HepG2 (cell line): ENCODE results near the gene TRAPPC12. TPM values are rescaled to one million over a fixed set of nuclear protein-coding genes. Genes with fewer than 3 reads are reported as not detected.

Source experiments
- ATAC-seq: fragments of 200-7000 bp; cut with Tn5 transposase; 3 replicates; pipeline ENCODE4 v1.9.1; 2020; ENCODE audit warnings: mild to moderate bottlenecking, moderate library complexity
- BruUV-seq: library from RNA; stranded (reverse); fragments of 400-500 nt; replicated peaks from 2 replicates; lab custom pipeline; 2021; lab: Mats Ljungman, UMichigan
- CTCF ChIA-PET: fragments of 300-600 bp; formaldehyde crosslinking; extraction: SDS; loops from one replicate; lab custom pipeline; 2021; ENCODE audit warnings: low total read pairs, inconsistent platforms, low intra/inter-chr PET ratio; lab: Yijun Ruan, JAX
- POLR2A ChIA-PET: fragments of 350-600 bp; sonication (Branson Sonifier 250); formaldehyde crosslinking; loops from one replicate; lab custom pipeline; 2020; ENCODE audit warnings: antibody characterized with exemption, inconsistent platforms; lab: Yijun Ruan, JAX
- DNase-seq: peaks from one replicate; pipeline ENCODE4 v3.0.0-alpha.2; 2015; ENCODE audit warnings: low spot score
- FAIRE-seq: peaks from 3 replicates; lab custom pipeline; 2011; peaks lifted over from hg19 to GRCh38; lab: Jason Lieb, UNC
- H2AFZ ChIP-seq: one replicate; pipeline ENCODE4 v1.6.1; 2011; ENCODE audit warnings: low read length, inconsistent platforms
- H3K27ac ChIP-seq: fragments of 300-600 bp; 3 replicates; pipeline ENCODE4 v1.8.0; 2011; ENCODE audit warnings: mixed run types, mild to moderate bottlenecking, mixed read lengths, low read length, inconsistent platforms; ENCODE audit not compliant: insufficient read depth; ENCODE audit errors: extremely low read length
- H3K27me3 ChIP-seq, 2 experiments: fragments of 200-600 bp in 1 of 2; 2 replicates in 1 of 2; 3 replicates in 1 of 2; pipeline versions ENCODE4 v1.6.0 to v1.8.0; 2011; ENCODE audit warnings: low read length in 2 of 2, mild to moderate bottlenecking in 2 of 2, moderate library complexity in 2 of 2, inconsistent platforms in 1 of 2; ENCODE audit not compliant: insufficient read depth in 2 of 2, control insufficient read depth in 1 of 2
- H3K36me3 ChIP-seq, 2 experiments: fragments of 200-600 bp in 1 of 2; replicated peaks in 1 of 2; 2 replicates in 1 of 2; 3 replicates in 1 of 2; pipeline versions ENCODE4 v1.5.1 to v1.8.0; 2011; ENCODE audit warnings: low read length in 2 of 2, inconsistent platforms in 1 of 2; ENCODE audit not compliant: insufficient read depth in 2 of 2, control insufficient read depth in 1 of 2
- H3K4me1 ChIP-seq: 2 replicates; pipeline ENCODE4 v1.5.1; 2012; ENCODE audit warnings: low read length, inconsistent platforms; ENCODE audit not compliant: insufficient read depth
- H3K4me2 ChIP-seq: 2 replicates; pipeline ENCODE4 v1.6.0; 2011; ENCODE audit warnings: low read depth, low read length, inconsistent platforms
- H3K4me3 ChIP-seq, 3 experiments: fragments of 200-600 bp in 1 of 3; sonication (generic), shearing (Covaris generic) in 1 of 3; replicated peaks in 1 of 3; 2 replicates each; pipeline ENCODE4 v1.5.1; 2011 to 2016; ENCODE audit warnings: low read length in 3 of 3, inconsistent platforms in 2 of 3, low read depth in 2 of 3, mild to moderate bottlenecking in 2 of 3, control low read depth in 1 of 3, mixed read lengths in 1 of 3; ENCODE audit not compliant: insufficient read depth in 1 of 3
- H3K79me2 ChIP-seq: one replicate; pipeline ENCODE4 v1.6.1; 2011; ENCODE audit warnings: low read length, inconsistent platforms; ENCODE audit not compliant: insufficient read depth
- H3K9ac ChIP-seq: 2 replicates; pipeline ENCODE4 v1.6.0; 2011; ENCODE audit warnings: mild to moderate bottlenecking, low read depth, low read length, inconsistent platforms; ENCODE audit not compliant: insufficient read depth
- H3K9me3 ChIP-seq: 2 replicates; pipeline ENCODE4 v1.5.1; 2012; ENCODE audit warnings: mild to moderate bottlenecking, low read length
- H4K20me1 ChIP-seq: 2 replicates; pipeline ENCODE4 v1.6.0; 2011; ENCODE audit warnings: inconsistent platforms, mild to moderate bottlenecking, low read length, moderate library complexity; ENCODE audit not compliant: insufficient read depth
- ARHGAP35 ChIP-seq: sonication (generic); formaldehyde crosslinking; IDR thresholded peaks from 2 replicates; pipeline ENCODE4 v1.9.0; 2022; ENCODE audit warnings: mild to moderate bottlenecking, inconsistent platforms, moderate library complexity, missing genetic modification reagents, borderline replicate concordance
- DDIT3 ChIP-seq: sonication (generic); formaldehyde crosslinking; IDR thresholded peaks from 2 replicates; pipeline ENCODE4 v1.4.0; 2020; ENCODE audit warnings: mild to moderate bottlenecking, missing genetic modification reagents
- ETV5 ChIP-seq: IDR thresholded peaks from 2 replicates; pipeline ENCODE4 v1.6.1; 2018; ENCODE audit warnings: missing biosample characterization, missing genetic modification reagents, inconsistent platforms, borderline replicate concordance
- GABPA ChIP-seq, 2 experiments: IDR thresholded peaks; 2 replicates each; pipeline ENCODE4 v1.6.1; 2011 to 2016; ENCODE audit warnings: low read depth in 2 of 2, low read length in 1 of 2, missing biosample characterization in 1 of 2, missing genetic modification characterization in 1 of 2
- KLF15 ChIP-seq: sonication (generic); formaldehyde crosslinking; IDR thresholded peaks from 2 replicates; pipeline ENCODE4 v1.8.1; 2023; ENCODE audit warnings: borderline replicate concordance, mild to moderate bottlenecking, inconsistent platforms, missing genetic modification reagents, mixed read lengths
- KMT2B ChIP-seq: IDR thresholded peaks from 2 replicates; pipeline ENCODE4 v1.6.1; 2016; ENCODE audit warnings: missing genetic modification reagents, missing compliant biosample characterization
- MIER2 ChIP-seq: IDR thresholded peaks from 2 replicates; pipeline ENCODE4 v1.6.1; 2016; ENCODE audit warnings: missing biosample characterization, missing genetic modification reagents
- MXD4 ChIP-seq: IDR thresholded peaks from 2 replicates; pipeline ENCODE4 v1.6.1; 2016; ENCODE audit warnings: mild to moderate bottlenecking, missing biosample characterization, missing genetic modification reagents
- NCOA1 ChIP-seq: sonication (generic); formaldehyde crosslinking; IDR thresholded peaks from 2 replicates; pipeline ENCODE4 v1.9.0; 2021; ENCODE audit warnings: missing genetic modification reagents
- NFE2L2 ChIP-seq: fragments of 150-350 bp; IDR thresholded peaks from 2 replicates; pipeline ENCODE4 v1.6.1; 2014; ENCODE audit warnings: low read length
- SMARCC2 ChIP-seq: fragments of 450-650 bp; IDR thresholded peaks from 2 replicates; pipeline ENCODE4 v1.6.1; 2017; ENCODE audit warnings: antibody characterized with exemption, mild to moderate bottlenecking
- SPEN ChIP-seq: sonication (generic); formaldehyde crosslinking; IDR thresholded peaks from 2 replicates; pipeline ENCODE4 v1.5.1; 2020; ENCODE audit warnings: low read depth, mild to moderate bottlenecking, missing genetic modification reagents
- SRSF9 ChIP-seq: fragments of 200-400 bp; formaldehyde crosslinking; IDR thresholded peaks from 2 replicates; pipeline ENCODE4 v1.6.1; 2018; ENCODE audit warnings: borderline replicate concordance, mild to moderate bottlenecking, low read depth, low read length; ENCODE audit not compliant: insufficient read depth, poor library complexity, severe bottlenecking
- TEAD2 ChIP-seq: sonication (generic); formaldehyde crosslinking; IDR thresholded peaks from 2 replicates; pipeline ENCODE4 v1.9.0; 2021; ENCODE audit warnings: missing genetic modification reagents
- TEF ChIP-seq: sonication (generic); formaldehyde crosslinking; IDR thresholded peaks from 2 replicates; pipeline ENCODE4 v1.5.0; 2020; ENCODE audit warnings: missing genetic modification reagents
- TFDP1 ChIP-seq: IDR thresholded peaks from 2 replicates; pipeline ENCODE4 v1.6.1; 2016; ENCODE audit warnings: missing compliant biosample characterization, missing genetic modification reagents, borderline replicate concordance
- TRIM24 ChIP-seq: sonication (generic); formaldehyde crosslinking; IDR thresholded peaks from 2 replicates; pipeline ENCODE4 v1.8.0; 2022; ENCODE audit warnings: mild to moderate bottlenecking, missing genetic modification reagents
- ZBTB38 ChIP-seq: sonication (generic); formaldehyde crosslinking; IDR thresholded peaks from 2 replicates; pipeline ENCODE4 v1.5.1; 2020; ENCODE audit warnings: mild to moderate bottlenecking, missing genetic modification reagents
- ZNF326 ChIP-seq: sonication (generic); formaldehyde crosslinking; IDR thresholded peaks from 2 replicates; pipeline ENCODE4 v1.4.0; 2020; ENCODE audit warnings: missing genetic modification reagents, borderline replicate concordance
- ZNF674 ChIP-seq: sonication (generic); formaldehyde crosslinking; IDR thresholded peaks from 2 replicates; pipeline ENCODE4 v1.5.0; 2020; ENCODE audit warnings: low read depth, mild to moderate bottlenecking, missing genetic modification reagents
- WGBS: methylation state at CpG from one replicate; pipeline ENCODE4 v1.1.6; 2017; ENCODE audit warnings: low lambda C conversion rate; 5-methylcytosine and 5-hydroxymethylcytosine counted together
- in situ Hi-C: cut with HindIII; loops from 2 replicates; pipeline ENCODE4 v1.10.0; 2017; ENCODE audit warnings: low pct_unique_long_range_greater_than_20kb; ENCODE audit not compliant: extremely low pct_ligation_motif_present
- intact Hi-C: fragments of 100-400 bp; cut with micrococcal nuclease; formaldehyde crosslinking; loops from one replicate; pipeline ENCODE4 v1.10.0; 2022; ENCODE audit not compliant: unreplicated experiment
- polyA plus RNA-seq, 8 experiments: library from polyadenylated mRNA; depleted of rRNA in 3 of 8; stranded (reverse) in 7 of 8; unstranded in 1 of 8; fragments of >200 nt; fragmentation: Illumina TruSeq in 4 of 8; extraction: Trizol in 4 of 8; gene quantifications; 2 replicates each; pipeline versions ENCODE4 v1.2.1 to v1.2.3, GENCODE V29; 2011 to 2016; ENCODE audit warnings: low read depth in 4 of 8, missing spikeins in 1 of 8, mixed read lengths in 1 of 8; ENCODE audit not compliant: insufficient read depth in 1 of 8
- total RNA-seq, 5 experiments: library from RNA; depleted of rRNA; stranded (reverse); fragments of >200 nt; fragmentation: Illumina TruSeq; extraction: Trizol; gene quantifications; 2 replicates each; pipeline ENCODE4 v1.2.3, GENCODE V29; 2016; ENCODE audit warnings: low read depth in 1 of 5

Gene TRAPPC12
- total and polyA plus RNA-seq, 2 of the 13 experiments (the other 11 are each of a cell fraction or from before 2014, with no cell fraction given): 46.4 to 97.7 TPM

- H3K9me3 ChIP-seq: no peaks in the 10 kb centered on the region
- intact Hi-C loops (no loop called here), in situ Hi-C loops (no loop called here)
- no peak overlapping the region for H2AFZ ChIP-seq
- CTCF ChIA-PET: no interaction called here
- no peaks in the 10 kb centered on the region for H3K79me2 ChIP-seq
- H3K4me2 ChIP-seq: no peak overlapping the region
- 98% methylated on average over 6 of the region's 6 CpGs for WGBS
- ATAC-seq (no peak), FAIRE-seq (no peak), DNase-seq (no peak)
- H3K36me3 ChIP-seq: peaks cover 12 to 45% of the 10 kb centered on the region in 2 experiments; a peak in 4 of 5 replicates
- H3K4me3 ChIP-seq: no peak overlapping the region
- H4K20me1 ChIP-seq: no peaks in the 10 kb centered on the region
- H3K4me1 ChIP-seq: no peaks in the 10 kb centered on the region
- H3K27ac ChIP-seq: no peak overlapping the region
- TF ChIP-seq SRSF9 (no peak), MIER2 (CRISPR knock-in tag) (no peak), NCOA1 (no peak), TRIM24 (CRISPR knock-in tag) (no peak), TEAD2 (CRISPR knock-in tag) (no peak), KMT2B (CRISPR knock-in tag) (no peak), ZNF674 (no peak)
- H3K27me3 ChIP-seq: no peaks in the 10 kb centered on the region
- BruUV-seq: no TSS peak
- H3K9ac ChIP-seq: no peak overlapping the region
- POLR2A ChIA-PET: no interaction called here
These were observed 34.6 kb upstream of the TRAPPC12 start for GRCh38 chr2:3344897-3345296.

- H3K9ac ChIP-seq: no peak overlapping the region
- H3K36me3 ChIP-seq: peaks cover 12 to 48% of the 10 kb centered on the region in 2 experiments; a peak in 4 of 5 replicates
- no peak for DNase-seq
- in situ Hi-C loops (no loop called here), intact Hi-C loops (no loop called here)
- no peak for ATAC-seq
- FAIRE-seq: no peak
- H3K79me2 ChIP-seq: no peaks in the 10 kb centered on the region
- no peaks in the 10 kb centered on the region for H3K4me1 ChIP-seq
- BruUV-seq: no TSS peak
- H3K27me3 ChIP-seq: no peaks in the 10 kb centered on the region
- H2AFZ ChIP-seq: no peak overlapping the region
- no peak overlapping the region for H3K4me2 ChIP-seq
- CTCF ChIA-PET: no interaction called here
- H3K4me3 ChIP-seq: no peak overlapping the region
- 96% methylated on average over 7 of the region's 7 CpGs for WGBS
- POLR2A ChIA-PET: no interaction called here
- H3K9me3 ChIP-seq: no peaks in the 10 kb centered on the region
- no peak overlapping the region for H3K27ac ChIP-seq
- no peaks in the 10 kb centered on the region for H4K20me1 ChIP-seq
- TF ChIP-seq ZBTB38 (CRISPR knock-in tag) (no peak), DDIT3 (no peak), SMARCC2 (no peak), TEF (CRISPR knock-in tag) (no peak), GABPA (IDR thresholded peaks at IDR 0.05; ENCODE audit: low read depth, low read length) (no peak), GABPA (CRISPR knock-in tag; IDR thresholded peaks at IDR 0.05; ENCODE audit: low read depth) (no peak), TFDP1 (CRISPR knock-in tag) (no peak), NFE2L2 (no peak), KLF15 (CRISPR knock-in tag) (no peak), ZNF326 (CRISPR knock-in tag) (no peak), MXD4 (no peak), ARHGAP35 (no peak), ETV5 (CRISPR knock-in tag) (no peak), SPEN (CRISPR knock-in tag) (no peak)
These were observed 33.9 kb upstream of the TRAPPC12 start for GRCh38 chr2:3345621-3346020.
